Ovary (tissue), 9 donors: ENCODE results near the gene TRMT112. TPM values are rescaled to one million over a fixed set of nuclear protein-coding genes. Genes with fewer than 3 reads are reported as not detected.

ENCODE experiments used
- DNase-seq, 5 donors: peaks; one replicate each; pipeline ENCODE4 v3.0.0-alpha.2; 2019 to 2020
- H3K27ac ChIP-seq, 2 donors: fragments of 200-600 bp; one replicate each; pipeline versions ENCODE4 v1.5.1 to v1.8.0; 2019 to 2022
- H3K27me3 ChIP-seq: fragments of 200-600 bp; one replicate; pipeline ENCODE4 v1.8.0; 2022
- H3K36me3 ChIP-seq: fragments of 200-600 bp; sonication (generic); one replicate; pipeline ENCODE4 v1.5.1; 2019
- H3K4me1 ChIP-seq: one replicate; pipeline ENCODE4 v1.8.1; 2013; ENCODE audit warnings: mild to moderate bottlenecking, moderate library complexity; ENCODE audit not compliant: insufficient read depth
- H3K4me3 ChIP-seq: fragments of 200-600 bp; sonication (generic); one replicate; pipeline ENCODE4 v1.5.1; 2017
- H3K9me3 ChIP-seq, 2 donors: fragments of 200-600 bp in 1 of 2; sonication (generic) in 1 of 2; one replicate each; pipeline versions ENCODE4 v1.5.1 to v1.8.1; 2013 to 2019; ENCODE audit warnings: mild to moderate bottlenecking in 1 of 2, moderate library complexity in 1 of 2
- CTCF ChIP-seq, 3 donors: fragments of 450-650 bp in 2 of 3; fragments of 200-600 bp in 1 of 3; IDR thresholded peaks; one replicate each; pipeline versions ENCODE4 v1.5.1 to v1.8.0; 2016 to 2022; ENCODE audit warnings: antibody characterized with exemption in 3 of 3, mild to moderate bottlenecking in 1 of 3
- EP300 ChIP-seq: sonication (generic); formaldehyde crosslinking; IDR thresholded peaks from one replicate; pipeline ENCODE4 v1.6.1; 2017; ENCODE audit warnings: antibody characterized with exemption
- POLR2A ChIP-seq: fragments of 450-650 bp; IDR thresholded peaks from one replicate; pipeline ENCODE4 v1.6.1; 2017; ENCODE audit warnings: antibody characterized with exemption, mild to moderate bottlenecking, moderate library complexity
- WGBS, 3 donors: extraction: QIAGEN DNeasy Blood & Tissue Kit in 1 of 3; methylation state at CpG; one replicate each; pipeline versions ENCODE4 v1.1.5 to v1.1.7; 2013 to 2017; 5-methylcytosine and 5-hydroxymethylcytosine counted together
- intact Hi-C, 4 donors: fragments of 100-400 bp; cut with DNase I; formaldehyde crosslinking; loops; one replicate each; pipeline versions ENCODE4 v1.11.0 to v1.15.1; 2022 to 2023
- polyA plus RNA-seq, 2 donors: library from polyadenylated mRNA; stranded (reverse); fragments of 200-250 nt in 1 of 2; fragments of 350-450 nt in 1 of 2; fragmentation: Illumina TruSeq in 1 of 2; extraction: RNeasy Lipid Tissue Mini Kit (QIAGEN cat#74804) in 1 of 2; gene quantifications; one replicate each; pipeline ENCODE4 v1.2.3, GENCODE V29; 2013 to 2014
- total RNA-seq, 7 donors: library from RNA; depleted of rRNA in 2 of 7; stranded (reverse); fragments of >200 nt in 2 of 7; fragmentation: NEBNext Ultra II Directional in 3 of 7; extraction: Animal tissue kit (Norgen Biotek cat#: 25700) in 3 of 7; gene quantifications; one replicate each; pipeline versions ENCODE4 v1.1.0 to v1.2.4, GENCODE V29; 2016 to 2023
- donor health status: DM: no; HTN: no; CAD: no; lungs with moderate emphysema.
- donor health status: DM: no; HTN: no; CAD: no.
- donor health status: Bipolar disorder and iron deficiency.
- donor health status: DM: yes; HTN: yes; CAD: no.
- donor health status: DM: no; HTN: no; CAD: no.
- donor health status: DM: yes; HTN: yes; CAD: no.

The TRMT112 gene
- total and polyA plus RNA-seq, 9 donors, result 207 to 432 (median 275) TPM

- intact Hi-C loops, result no loop called here
- Histone ChIP-seq H3K9me3 (no peaks in the 10 kb centered on the region), H3K27ac (no peak overlapping the region), H3K4me1 (peaks cover 12% of the 10 kb centered on the region), H3K36me3 (no peaks in the 10 kb centered on the region), H3K27me3 (no peaks in the 10 kb centered on the region), H3K4me3 (no peak overlapping the region)
- 91 to 95% (median 95%) methylated on average over 10 of the region's 10 CpGs for WGBS, 3 donors
- DNase-seq, result no peak
- no peak for TF ChIP-seq EP300
- TF ChIP-seq CTCF (IDR thresholded peaks at IDR 0.05), result no peak
- no peak for TF ChIP-seq POLR2A
These were observed 45.0 kb upstream of the TRMT112 start for GRCh38 chr11:64362339-64362738.

- WGBS, 3 donors, result 90 to 93% (median 93%) methylated on average over 18 of the region's 18 CpGs
- Histone ChIP-seq H3K4me1 (peaks cover 12% of the 10 kb centered on the region), H3K27ac (no peak overlapping the region), H3K27me3 (no peaks in the 10 kb centered on the region), H3K36me3 (no peaks in the 10 kb centered on the region), H3K4me3 (no peak overlapping the region), H3K9me3 (no peaks in the 10 kb centered on the region)
- intact Hi-C loops, result no loop called here
- no peak for DNase-seq
- TF ChIP-seq EP300 (no peak), CTCF (IDR thresholded peaks at IDR 0.05) (no peak), POLR2A (no peak)
These were observed 44.3 kb upstream of the TRMT112 start for GRCh38 chr11:64361659-64362058.

- 78 to 88% (median 82%) methylated on average over 13 of the region's 13 CpGs for WGBS, 3 donors
- no peak for DNase-seq
- peaks cover 13% of the 10 kb centered on the region for H3K4me1 ChIP-seq
These were observed 43.1 kb upstream of the TRMT112 start for GRCh38 chr11:64360448-64360921.

GRCh38 chr11:64359712-64360445, 42.5 kb upstream of the TRMT112 start:
- Histone ChIP-seq H3K27ac (peak overlapping the region in 1 of 2 donors; percentile 68), H3K36me3 (no peaks in the 10 kb centered on the region), H3K4me3 (peak overlapping the region; percentile 55), H3K27me3 (no peaks in the 10 kb centered on the region), H3K9me3 (no peaks in the 10 kb centered on the region), H3K4me1 (peaks cover 15% of the 10 kb centered on the region)
- WGBS, 3 donors, result 64 to 72% (median 66%) methylated on average over 38 of the region's 38 CpGs
- intact Hi-C loops, result loop anchor here in 1 of 4 donors (5.0 kb wide), 1 partner anchor 43 kb away; the partner anchor contains the start of genes PRDX5 and TRMT112
- DNase-seq, result no peak
- TF ChIP-seq CTCF (IDR thresholded peaks at IDR 0.05) (no peak), EP300 (no peak)

More at GRCh38 chr11:64360448-64360921, 43.1 kb upstream of the TRMT112 start:
- TF ChIP-seq POLR2A (no peak), EP300 (no peak)
- H3K9me3 ChIP-seq, result no peaks in the 10 kb centered on the region
- intact Hi-C loops, result no loop called here
- H3K27me3 ChIP-seq, result no peaks in the 10 kb centered on the region
- H3K4me3 ChIP-seq, result no peak overlapping the region
- no peak overlapping the region for H3K27ac ChIP-seq
- H3K36me3 ChIP-seq, result no peaks in the 10 kb centered on the region
